Activated naive CD4-positive, alpha-beta T cell treated with anti-CD3 and anti-CD28 coated beads for 36 hours (primary cell): ENCODE results near the gene RINT1. TPM values are rescaled to one million over a fixed set of nuclear protein-coding genes. Genes with fewer than 3 reads are reported as not detected.

Experiments used
- CTCF ChIA-PET: fragments of 350-600 bp; sonication (Branson Sonifier 250); formaldehyde crosslinking; loops from one replicate; lab custom pipeline; 2021; ENCODE audit warnings: antibody characterized with exemption; lab: Charles Lee
- DNase-seq: peaks from one replicate; pipeline ENCODE4 v3.0.0-alpha.2; 2020
- H3K27ac Mint-ChIP-seq: one replicate; pipeline ENCODE4 v1.8.0; 2021; ENCODE audit warnings: mild to moderate bottlenecking, mixed read lengths
- H3K27me3 Mint-ChIP-seq: one replicate; pipeline ENCODE4 v1.8.0; 2021; ENCODE audit warnings: low read depth, mixed read lengths
- H3K36me3 Mint-ChIP-seq: one replicate; pipeline ENCODE4 v1.8.0; 2021; ENCODE audit warnings: low read depth, mixed read lengths
- H3K4me1 Mint-ChIP-seq: one replicate; pipeline ENCODE4 v1.8.0; 2021; ENCODE audit warnings: low read depth, mixed read lengths
- H3K4me3 Mint-ChIP-seq: one replicate; pipeline ENCODE4 v1.8.0; 2021; ENCODE audit warnings: mild to moderate bottlenecking, moderate library complexity, mixed read lengths
- H3K9me3 Mint-ChIP-seq: one replicate; pipeline ENCODE4 v1.8.0; 2021; ENCODE audit warnings: mixed read lengths
- intact Hi-C: fragments of 100-400 bp; cut with micrococcal nuclease; formaldehyde crosslinking; loops from one replicate; pipeline ENCODE4 v1.15.1; 2023
- total RNA-seq, 2 experiments: library from RNA; stranded (reverse); gene quantifications; one replicate each; pipeline ENCODE4 v1.2.3, GENCODE V29; 2021

RINT1 gene
- total RNA-seq, 2 experiments from 2014 or later: 22.1 to 25.2 TPM

- CTCF ChIA-PET: no interaction called here
- Mint-ChIP-seq H3K27ac (no peak overlapping the region), H3K36me3 (peaks cover 13% of the 10 kb centered on the region), H3K9me3 (no peaks in the 10 kb centered on the region), H3K4me1 (no peaks in the 10 kb centered on the region), H3K27me3 (no peaks in the 10 kb centered on the region), H3K4me3 (no peak overlapping the region)
- DNase-seq: no peak
- intact Hi-C loops: no loop called here
Measured at GRCh38 chr7:105559926-105560325, 27.9 kb downstream of the RINT1 start.

- intact Hi-C loops: no loop called here
- Mint-ChIP-seq H3K9me3 (peaks cover 1% of the 10 kb centered on the region), H3K4me1 (no peaks in the 10 kb centered on the region), H3K4me3 (no peak overlapping the region), H3K27me3 (no peaks in the 10 kb centered on the region), H3K36me3 (peaks cover 8% of the 10 kb centered on the region), H3K27ac (no peak overlapping the region)
- CTCF ChIA-PET: no interaction called here
- no peak for DNase-seq
Measured at GRCh38 chr7:105565190-105565589, 33.2 kb downstream of the RINT1 start.

- H3K9me3 Mint-ChIP-seq: peaks cover 1% of the 10 kb centered on the region
Measured at GRCh38 chr7:105567024-105567423, 35.0 kb downstream of the RINT1 start.

GRCh38 chr7:105567821-105568220 lies 35.8 kb downstream of the RINT1 start:
- peaks cover 6% of the 10 kb centered on the region for H3K36me3 Mint-ChIP-seq
- H3K4me3 Mint-ChIP-seq: no peak overlapping the region
- intact Hi-C loops: no loop called here
- DNase-seq: no peak
- H3K27me3 Mint-ChIP-seq: no peaks in the 10 kb centered on the region
- no peak overlapping the region for H3K27ac Mint-ChIP-seq
- CTCF ChIA-PET: interaction anchor here (1.1 to 1.3 kb wide), 2 partner anchors 14 to 22 kb away, joined by 3 to 6 read pairs; partner anchors contain the start of gene EFCAB10
- H3K9me3 Mint-ChIP-seq: peaks cover 1% of the 10 kb centered on the region
- H3K4me1 Mint-ChIP-seq: no peaks in the 10 kb centered on the region

More at GRCh38 chr7:105567024-105567423, 35.0 kb downstream of the RINT1 start:
- Mint-ChIP-seq H3K4me3 (no peak overlapping the region), H3K36me3 (peaks cover 6% of the 10 kb centered on the region), H3K27ac (no peak overlapping the region), H3K4me1 (no peaks in the 10 kb centered on the region), H3K27me3 (no peaks in the 10 kb centered on the region)
- intact Hi-C loops: no loop called here
- CTCF ChIA-PET: interaction anchor here (0.6 to 1.0 kb wide), 5 partner anchors 19 to 667 kb away, joined by 3 to 6 read pairs (median 5); no protein-coding TSS in a partner anchor
- DNase-seq: no peak

- H3K27ac Mint-ChIP-seq: no peak overlapping the region
- no peak for DNase-seq
- H3K27me3 Mint-ChIP-seq: no peaks in the 10 kb centered on the region
- CTCF ChIA-PET: no interaction called here
- H3K36me3 Mint-ChIP-seq: peaks cover 5% of the 10 kb centered on the region
- intact Hi-C loops: no loop called here
- H3K9me3 Mint-ChIP-seq: peaks cover 3% of the 10 kb centered on the region
- no peaks in the 10 kb centered on the region for H3K4me1 Mint-ChIP-seq
- no peak overlapping the region for H3K4me3 Mint-ChIP-seq
Measured at GRCh38 chr7:105571891-105572290, 39.9 kb downstream of the RINT1 start.

GRCh38 chr7:105577251-105577650 lies 45.2 kb downstream of the RINT1 start:
- CTCF ChIA-PET: no interaction called here
- Mint-ChIP-seq H3K4me3 (no peak overlapping the region), H3K27ac (no peak overlapping the region), H3K4me1 (peaks cover 6% of the 10 kb centered on the region), H3K9me3 (peaks cover 1% of the 10 kb centered on the region), H3K36me3 (peaks cover 4% of the 10 kb centered on the region), H3K27me3 (peaks cover 5% of the 10 kb centered on the region)
- intact Hi-C loops: no loop called here
- DNase-seq: no peak

GRCh38 chr7:105578496-105578895 lies 46.5 kb downstream of the RINT1 start:
- no peak overlapping the region for H3K4me3 Mint-ChIP-seq
- H3K36me3 Mint-ChIP-seq: peaks cover 4% of the 10 kb centered on the region
- no peak for DNase-seq
- CTCF ChIA-PET: no interaction called here
- peaks cover 6% of the 10 kb centered on the region for H3K4me1 Mint-ChIP-seq
- peaks cover 5% of the 10 kb centered on the region for H3K27me3 Mint-ChIP-seq
- intact Hi-C loops: no loop called here
- H3K9me3 Mint-ChIP-seq: peaks cover 1% of the 10 kb centered on the region
- no peak overlapping the region for H3K27ac Mint-ChIP-seq

GRCh38 chr7:105580022-105580740 lies 48.2 kb downstream of the RINT1 start:
- peaks cover 3% of the 10 kb centered on the region for H3K9me3 Mint-ChIP-seq
- no peak overlapping the region for H3K27ac Mint-ChIP-seq
- H3K4me3 Mint-ChIP-seq: no peak overlapping the region
- H3K4me1 Mint-ChIP-seq: peaks cover 6% of the 10 kb centered on the region
- CTCF ChIA-PET: no interaction called here
- DNase-seq: no peak
- peaks cover 5% of the 10 kb centered on the region for H3K27me3 Mint-ChIP-seq
- intact Hi-C loops: no loop called here
- peaks cover 2% of the 10 kb centered on the region for H3K36me3 Mint-ChIP-seq

- CTCF ChIA-PET: interaction anchor here (0.7 to 1.0 kb wide), 2 partner anchors 13 to 49 kb away, joined by 3 read pairs; partner anchors contain the start of gene RINT1
- peak within 1 kb of the TSS; percentile 74 for H3K4me3 Mint-ChIP-seq
- H3K9me3 Mint-ChIP-seq: peaks cover 3% of the 10 kb centered on the region
- peaks cover 5% of the 10 kb centered on the region for H3K27me3 Mint-ChIP-seq
- H3K27ac Mint-ChIP-seq: no peak within 1 kb of the TSS
- intact Hi-C loops: no loop called here
- no peaks in the 10 kb centered on the region for H3K36me3 Mint-ChIP-seq
- DNase-seq: peak; percentile 78
- H3K4me1 Mint-ChIP-seq: peaks cover 6% of the 10 kb centered on the region
Measured at GRCh38 chr7:105581066-105581811, 49.2 kb downstream of the RINT1 start, which contains the start of gene EFCAB10. Gene EFCAB10, minus strand, starts transcription at chr7:105581493. Its CDS starts 30 bp downstream, at chr7:105581463.

- Mint-ChIP-seq H3K27ac (no peak overlapping the region), H3K9me3 (peaks cover 3% of the 10 kb centered on the region), H3K4me1 (peaks cover 6% of the 10 kb centered on the region), H3K4me3 (no peak overlapping the region), H3K36me3 (no peaks in the 10 kb centered on the region), H3K27me3 (peaks cover 5% of the 10 kb centered on the region)
- CTCF ChIA-PET: no interaction called here
- DNase-seq: no peak
- intact Hi-C loops: no loop called here
Measured at GRCh38 chr7:105583061-105583460, 51.1 kb downstream of the RINT1 start.

- no peaks in the 10 kb centered on the region for H3K36me3 Mint-ChIP-seq
- CTCF ChIA-PET: no interaction called here
- peaks cover 5% of the 10 kb centered on the region for H3K27me3 Mint-ChIP-seq
- H3K4me1 Mint-ChIP-seq: peaks cover 7% of the 10 kb centered on the region
- DNase-seq: no peak
- H3K27ac Mint-ChIP-seq: no peak overlapping the region
- intact Hi-C loops: no loop called here
- H3K4me3 Mint-ChIP-seq: no peak overlapping the region
- peaks cover 3% of the 10 kb centered on the region for H3K9me3 Mint-ChIP-seq
Measured at GRCh38 chr7:105584165-105584564, 52.2 kb downstream of the RINT1 start.

GRCh38 chr7:105585850-105586500 lies 54.0 kb downstream of the RINT1 start:
- no peak overlapping the region for H3K27ac Mint-ChIP-seq
- peaks cover 5% of the 10 kb centered on the region for H3K27me3 Mint-ChIP-seq
- H3K36me3 Mint-ChIP-seq: no peaks in the 10 kb centered on the region
- CTCF ChIA-PET: interaction anchor here (0.6 kb wide), 1 partner anchor 19 kb away, joined by 6 read pairs; no protein-coding TSS in a partner anchor
- peaks cover 3% of the 10 kb centered on the region for H3K9me3 Mint-ChIP-seq
- intact Hi-C loops: loop anchor here (5.0 kb wide), 1 partner anchor 704 kb away; no protein-coding TSS in a partner anchor
- peaks cover 10% of the 10 kb centered on the region for H3K4me1 Mint-ChIP-seq
- no peak overlapping the region for H3K4me3 Mint-ChIP-seq
- DNase-seq: no peak
